NOMO-1 (cell line): ENCODE data around the gene DNTTIP2.

ENCODE experiments used
- DNase-seq, 2 experiments: peaks; one replicate each; lab custom pipeline; 2025; ENCODE audit not compliant: unreplicated experiment in 2 of 2; lab: John Stamatoyannopoulos, UW

The DNTTIP2 gene

GRCh38 chr1:93816970-93817678, 61.9 kb downstream of the DNTTIP2 start:
- peak; percentile 80 to 98 for DNase-seq
